GM19463 (cell line): Measurements from ENCODE around the gene DOCK4.
"Not testable (repeated sequence)": the region's sequence is repeated elsewhere in the genome, so short reads cannot be mapped to it uniquely, and the experiment has no call there.

Source experiments
- ATAC-seq: cut with Tn5 transposase; IDR thresholded peaks from one replicate; pipeline ENCODE4 v1.9.1; 2021; ENCODE audit warnings: mild to moderate bottlenecking, moderate library complexity; ENCODE audit not compliant: unreplicated experiment

The DOCK4 gene

DNA sequence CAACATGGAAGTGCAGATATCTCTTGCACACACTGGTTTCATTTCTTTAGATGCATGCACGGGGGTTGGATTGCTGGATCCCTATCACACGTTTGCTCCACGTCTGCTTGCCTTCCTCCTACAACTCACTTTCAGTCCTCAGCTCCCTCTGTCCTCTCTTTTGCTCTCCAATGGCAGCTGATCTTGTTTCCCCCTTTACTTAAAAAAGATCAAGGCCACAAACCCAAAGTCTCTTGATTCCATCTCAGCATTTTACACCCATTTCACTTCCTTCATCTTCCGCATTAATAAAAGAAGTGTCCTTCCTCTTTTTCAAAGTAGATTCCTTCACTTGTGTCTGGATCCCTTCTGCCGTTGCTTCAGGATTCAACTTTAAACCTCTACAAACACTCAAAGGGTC is 245.2 kb downstream of the DOCK4 start:
- no peak for ATAC-seq

DNA sequence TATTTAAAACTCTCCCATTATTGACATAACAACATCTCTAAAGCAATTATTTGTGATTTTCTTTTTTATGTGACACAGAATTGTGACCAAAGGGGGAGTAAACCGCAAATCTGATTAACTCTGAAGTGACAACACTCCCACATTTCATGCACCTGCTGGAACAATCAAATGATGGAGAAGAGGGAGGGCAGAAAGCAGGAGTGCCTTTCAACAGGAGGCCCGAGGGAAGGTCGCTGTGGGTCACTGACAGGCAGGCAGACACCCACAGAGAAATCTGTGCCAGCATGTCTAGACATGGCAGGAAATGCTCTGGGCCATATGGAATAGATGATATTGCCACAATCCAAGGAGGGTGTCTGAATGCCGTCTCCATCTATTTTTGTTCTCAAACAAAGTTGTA is 247.3 kb downstream of the DOCK4 start:
- ATAC-seq: no peak

DNA sequence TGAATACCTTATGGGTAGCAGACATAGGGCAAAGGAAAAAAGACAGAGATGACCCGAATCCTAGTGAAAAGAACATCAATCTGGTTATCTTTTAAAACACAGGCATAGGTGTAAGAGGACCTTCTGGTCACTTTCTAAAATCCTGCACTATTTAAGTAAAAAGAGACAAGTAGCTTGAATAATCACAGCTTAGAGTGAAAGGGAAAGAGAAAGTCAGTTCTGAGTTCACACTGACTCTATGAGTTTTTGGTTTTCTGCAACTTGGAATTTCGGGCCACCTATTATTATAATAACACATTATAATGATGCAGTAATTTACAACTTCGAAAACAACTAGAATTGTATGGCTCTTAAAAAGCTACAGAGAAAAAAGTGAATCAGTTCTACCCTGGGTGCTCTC is 247.8 kb downstream of the DOCK4 start:
- ATAC-seq: no peak

DNA sequence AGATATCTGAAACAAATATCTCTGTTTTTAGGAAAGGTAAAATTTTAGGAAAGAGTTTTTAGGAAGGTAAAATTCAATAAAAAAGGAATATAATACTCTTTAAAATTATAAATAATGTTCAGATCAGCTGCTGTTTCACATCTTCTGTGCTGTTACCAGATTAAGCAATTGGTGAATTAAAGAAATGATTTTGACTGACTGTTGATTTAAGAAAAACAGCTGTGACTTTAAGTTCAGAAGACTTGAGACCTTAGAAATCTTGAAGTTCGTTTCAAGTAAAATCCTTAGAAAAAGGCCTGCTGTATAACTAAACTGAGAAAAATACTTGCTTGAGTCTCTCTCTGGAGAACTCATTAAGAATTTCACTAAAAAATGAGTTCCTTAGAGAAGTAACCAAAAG is 250.6 kb downstream of the DOCK4 start:
- no peak for ATAC-seq

DNA sequence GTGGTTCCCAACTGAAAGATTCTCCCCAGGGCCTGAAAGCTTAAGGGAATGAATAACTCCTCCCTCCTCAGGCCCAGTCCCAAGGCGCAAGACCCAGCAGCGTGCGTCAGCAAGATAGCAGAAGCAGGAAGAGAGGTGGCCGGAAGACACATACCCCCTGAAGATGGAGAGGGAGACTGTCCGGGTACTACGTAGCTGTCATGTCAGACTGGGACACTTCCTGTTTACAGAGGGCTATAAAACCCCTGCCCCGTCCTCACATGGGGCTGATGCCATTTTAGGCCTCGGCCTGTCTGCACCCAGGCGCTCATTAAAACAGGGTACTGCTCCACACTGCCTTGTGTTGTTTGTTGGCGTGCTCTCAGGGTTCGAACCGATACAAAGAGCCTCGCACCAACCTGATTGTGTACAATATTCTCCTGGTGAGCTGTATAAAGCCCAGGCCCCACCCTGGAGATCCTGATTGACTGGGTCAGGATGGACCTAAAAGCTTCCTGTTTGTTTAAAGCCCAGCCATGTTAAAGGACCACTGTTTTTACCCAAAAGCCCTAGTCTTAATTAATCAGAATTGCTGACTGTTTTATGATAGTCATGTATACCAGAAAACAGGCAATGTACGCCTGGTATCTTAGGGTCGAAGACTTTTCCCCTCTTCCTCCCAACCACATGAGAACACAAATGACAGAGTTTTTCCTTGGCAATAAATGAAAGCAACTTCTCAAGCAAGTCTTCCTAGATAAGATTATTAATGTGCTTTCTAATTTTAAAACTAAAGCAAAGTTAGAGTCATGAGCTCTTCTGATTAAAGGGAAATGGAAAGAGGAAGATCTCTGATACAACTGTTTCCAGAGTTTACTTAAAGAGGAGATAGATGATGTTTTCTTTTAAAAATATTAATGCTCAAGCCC is 251.5 kb downstream of the DOCK4 start:
- ATAC-seq: no peak

DNA sequence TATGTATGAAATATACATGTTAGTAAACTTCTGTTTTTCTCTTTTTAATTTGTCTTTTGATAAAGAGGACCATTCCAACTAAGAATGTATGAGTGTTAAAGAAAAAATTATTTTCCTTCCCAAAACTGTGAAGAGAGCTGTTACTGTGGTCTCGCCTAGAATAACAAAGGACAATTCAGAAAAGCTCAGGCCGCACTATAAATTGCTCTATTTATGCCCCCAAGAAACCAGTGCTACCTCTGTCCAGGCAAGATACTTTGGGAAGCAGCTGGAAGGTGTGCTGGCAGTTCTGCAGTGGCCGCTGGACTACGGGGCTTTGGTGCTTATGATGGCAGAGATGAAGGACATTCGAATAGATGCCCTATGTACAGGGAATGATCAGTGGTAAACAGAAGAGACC is 252.1 kb downstream of the DOCK4 start:
- ATAC-seq: no peak

DNA sequence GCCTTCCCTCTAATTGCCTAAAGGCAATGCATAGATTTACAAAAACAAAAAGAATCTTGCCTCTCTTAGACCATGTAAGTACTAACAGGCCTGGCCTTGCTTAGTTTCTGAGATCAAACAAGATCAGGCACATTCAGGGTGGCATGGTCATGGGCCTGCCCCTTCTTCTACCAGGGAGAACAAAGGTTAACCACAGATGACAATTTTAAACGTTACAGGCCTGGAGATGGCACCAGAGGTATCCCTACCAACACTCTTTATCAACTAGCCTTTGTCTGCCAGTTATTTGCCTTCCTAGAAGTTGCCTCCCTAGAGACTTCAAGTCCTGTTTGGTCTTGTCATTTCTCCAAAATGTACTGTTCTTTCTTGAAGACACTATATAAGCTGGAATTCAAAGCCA is 252.6 kb downstream of the DOCK4 start:
- ATAC-seq: peak; percentile 86

DNA sequence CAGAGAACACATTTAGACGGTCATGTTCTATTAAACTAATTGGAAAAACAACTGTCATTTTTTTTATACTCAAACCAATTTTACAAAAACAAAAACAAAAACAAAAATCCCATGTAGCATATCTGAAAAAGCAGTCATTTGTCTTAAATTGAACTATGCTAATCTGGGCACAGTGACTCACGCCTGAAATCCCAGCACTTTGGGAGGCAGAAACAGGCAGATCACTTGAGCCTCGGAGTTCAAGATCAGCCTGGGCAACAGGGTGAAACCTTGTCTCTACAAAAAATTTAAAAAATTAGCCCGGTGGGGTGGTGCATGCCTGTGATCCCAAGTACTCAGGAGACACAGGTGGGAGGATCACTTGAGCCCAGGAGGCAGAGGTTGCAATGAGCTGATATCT is 253.4 kb downstream of the DOCK4 start:
- ATAC-seq: no peak

DNA sequence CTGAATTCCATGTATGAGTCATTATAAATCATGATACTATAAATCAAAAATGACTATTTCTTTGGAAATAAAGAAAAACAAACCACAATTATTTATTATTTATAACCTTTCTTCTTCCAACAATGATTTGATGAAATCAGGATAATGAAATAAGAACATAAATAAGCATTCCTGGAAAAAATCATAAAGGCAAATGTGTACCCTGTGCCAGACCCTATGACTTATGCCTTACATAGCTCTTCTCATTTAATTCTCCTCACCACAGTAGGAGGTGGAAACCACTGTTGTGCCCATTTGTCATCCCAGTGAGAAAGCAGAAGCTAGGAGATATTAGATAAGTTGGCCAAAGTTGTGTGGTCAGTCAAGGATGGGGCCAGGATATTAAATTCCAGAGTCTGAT is 255.1 kb downstream of the DOCK4 start:
- ATAC-seq: no peak

DNA sequence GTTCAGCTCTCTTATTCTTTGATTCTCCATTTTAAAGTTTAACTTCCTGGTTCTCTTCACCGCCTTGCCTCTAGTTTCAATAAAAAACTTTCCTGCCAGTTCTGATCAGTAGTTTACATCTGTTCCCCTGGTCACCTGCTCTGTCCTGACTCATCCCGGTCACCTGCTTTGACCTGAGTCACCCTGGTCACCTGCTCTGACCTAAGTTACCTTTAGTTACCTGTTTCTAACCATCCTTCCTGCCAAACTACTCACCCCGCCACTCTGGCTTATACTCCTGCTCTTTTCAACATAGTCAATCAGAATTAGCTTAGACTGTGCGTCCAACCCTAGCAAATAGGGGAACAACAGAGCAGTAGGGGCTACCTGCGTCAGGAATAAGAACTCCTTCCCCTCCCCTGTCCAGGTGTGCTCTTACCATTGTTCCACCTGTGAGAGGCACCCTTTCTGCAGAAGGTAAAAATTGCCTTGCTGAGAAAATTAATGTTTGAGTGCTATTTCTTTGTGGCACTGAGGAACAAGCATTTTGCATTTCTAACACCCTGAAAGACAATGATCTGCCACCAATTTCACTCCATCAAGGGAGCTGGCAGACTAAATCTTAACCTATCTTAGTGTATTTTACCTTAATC is 263.6 kb downstream of the DOCK4 start:
- no peak for ATAC-seq

DNA sequence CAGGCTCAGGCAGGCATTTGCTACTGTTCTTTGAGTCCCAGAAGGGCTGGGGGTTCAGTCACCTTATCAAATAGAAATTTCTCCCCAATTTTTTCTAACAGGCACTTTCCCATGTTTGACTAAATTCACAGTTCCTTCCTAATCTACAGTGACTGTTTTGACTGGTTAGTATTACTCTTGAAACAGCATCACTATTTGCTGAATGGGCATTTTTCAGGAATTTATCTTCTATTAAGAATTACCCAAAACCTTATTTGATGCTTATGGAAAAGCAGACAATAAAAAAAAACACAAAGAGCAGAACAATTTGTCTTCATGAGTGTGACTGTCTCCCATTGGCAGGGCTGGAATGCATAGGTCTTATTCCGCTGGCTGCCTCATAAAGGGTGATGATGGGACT is 269.0 kb downstream of the DOCK4 start:
- ATAC-seq: no peak

DNA sequence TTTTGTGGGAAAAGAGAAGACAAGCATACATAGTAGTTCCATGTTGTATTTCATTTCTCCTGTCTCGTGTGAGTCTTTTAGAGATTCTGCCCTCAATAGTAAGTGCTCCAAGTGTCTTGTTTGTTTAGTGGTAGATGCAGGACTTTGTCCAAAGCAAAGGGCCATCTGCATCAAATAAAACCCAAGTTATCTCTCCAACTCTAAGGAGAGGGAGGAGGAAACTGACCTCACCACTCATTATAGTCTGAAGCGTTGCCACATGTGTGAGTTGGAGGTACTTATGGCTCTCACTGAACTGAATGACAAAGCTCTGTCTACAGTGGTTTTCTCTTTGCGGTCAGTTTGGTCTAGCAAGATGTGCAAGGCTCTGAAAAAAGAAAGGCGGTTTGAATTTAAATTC is 272.6 kb downstream of the DOCK4 start:
- no peak for ATAC-seq

DNA sequence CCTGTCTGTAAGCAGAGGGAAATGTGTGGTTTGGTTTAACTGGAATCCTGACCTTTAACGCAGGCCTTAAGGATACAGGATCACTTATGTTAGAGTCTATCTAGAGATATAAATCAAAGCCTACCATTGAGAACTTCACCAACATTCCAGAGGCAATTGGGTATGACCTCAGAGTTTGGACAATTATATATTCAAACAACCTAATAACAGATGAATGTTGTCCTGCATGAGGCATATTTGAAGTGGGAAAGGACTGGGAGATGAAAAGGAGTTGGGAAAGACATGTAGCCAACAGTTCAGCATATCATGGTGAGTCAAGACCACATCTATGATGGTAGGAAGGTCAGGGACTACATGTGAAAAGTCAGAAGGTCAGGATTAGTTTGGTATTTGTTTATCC is 274.2 kb downstream of the DOCK4 start:
- ATAC-seq: no peak

DNA sequence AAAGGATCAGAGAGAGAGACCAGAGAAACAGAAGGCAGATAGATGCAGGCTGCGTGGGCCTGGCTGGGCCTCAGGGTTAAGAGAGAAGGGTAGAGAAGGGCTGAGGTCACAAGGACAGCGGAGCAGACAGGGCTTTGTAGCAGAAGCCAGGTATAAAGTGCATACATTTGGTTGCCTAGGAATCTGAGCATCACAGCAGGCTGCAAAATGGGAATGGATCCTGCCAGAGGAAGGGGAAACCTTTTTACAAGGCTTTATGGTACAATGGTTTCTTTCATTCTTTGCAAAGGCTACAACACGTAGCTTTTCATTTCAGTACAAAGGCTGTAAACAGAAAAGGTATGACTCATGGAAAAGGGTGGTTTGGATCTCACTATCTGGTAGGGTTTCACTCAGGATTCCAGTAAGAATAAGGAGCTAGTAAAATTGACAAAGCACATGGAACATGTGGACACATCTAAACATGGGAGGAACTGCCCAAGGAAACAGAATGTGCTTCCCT is 275.1 kb downstream of the DOCK4 start:
- ATAC-seq: peak; percentile 39

DNA sequence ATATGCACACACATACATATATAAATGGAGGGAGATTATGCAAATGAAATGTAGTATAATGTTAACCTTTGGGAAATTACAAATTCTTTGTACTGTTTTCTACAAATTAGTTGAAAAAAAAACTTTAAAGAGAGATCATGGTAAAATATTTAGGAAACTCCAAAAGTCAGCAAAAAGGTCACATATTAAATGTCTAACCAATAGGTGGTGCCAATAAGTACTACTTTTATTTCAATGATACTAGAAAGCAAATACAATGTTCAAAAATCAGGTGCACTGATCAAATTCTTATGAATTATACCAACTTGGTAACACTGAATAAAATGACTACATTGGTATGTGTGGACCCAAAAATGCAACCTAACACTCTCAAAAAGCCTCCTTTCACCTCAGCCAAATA is 276.9 kb downstream of the DOCK4 start:
- no peak for ATAC-seq

DNA sequence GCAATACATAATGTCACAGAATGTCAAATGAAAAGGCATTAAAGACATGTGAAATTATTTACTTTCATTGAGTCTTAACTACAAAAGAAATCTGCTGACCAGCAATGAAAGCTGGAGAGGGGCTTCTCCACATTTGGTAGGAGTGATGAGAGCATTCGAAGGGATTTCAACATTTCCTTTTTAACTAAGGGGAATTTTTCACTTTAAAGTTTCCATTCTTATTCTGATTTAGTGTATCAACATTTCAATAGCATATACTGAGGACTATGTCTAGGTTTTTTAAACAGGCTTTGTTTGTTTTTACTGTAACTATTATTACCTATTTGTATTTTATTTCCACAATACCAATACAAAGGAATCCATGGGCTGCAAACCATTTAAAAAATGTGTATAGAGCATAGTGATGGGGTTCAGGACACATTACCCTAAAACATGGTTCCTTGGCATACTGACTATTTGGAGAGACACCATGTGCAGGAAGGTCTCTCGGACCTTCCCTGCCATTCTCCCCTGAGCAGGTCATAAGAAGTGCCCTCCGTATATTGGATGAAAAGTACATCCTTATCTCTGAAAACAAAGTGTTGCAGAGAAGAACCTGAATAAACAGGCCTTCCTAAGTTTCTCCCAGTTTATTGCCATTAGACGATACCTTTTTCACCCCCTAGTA is 278.7 kb downstream of the DOCK4 start:
- no peak for ATAC-seq

DNA sequence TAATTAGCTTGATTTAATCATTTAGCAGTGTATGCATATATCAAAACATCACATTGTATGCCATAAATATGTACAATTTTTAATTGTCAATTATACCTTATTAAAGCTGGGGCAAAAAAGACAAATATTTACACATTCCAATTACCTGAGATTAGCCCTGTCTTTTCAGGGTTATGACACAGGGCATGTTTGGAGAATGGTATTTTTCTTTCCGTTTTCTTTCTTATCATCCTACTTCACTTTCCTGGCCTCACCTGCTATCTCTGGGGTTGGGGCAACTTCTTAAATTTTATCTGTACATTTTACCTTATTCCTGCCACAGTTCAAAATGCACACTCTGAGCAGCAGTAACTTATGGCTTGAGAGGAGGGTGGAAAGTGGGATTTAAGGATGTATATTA is 285.9 kb downstream of the DOCK4 start:
- ATAC-seq: no peak

DNA sequence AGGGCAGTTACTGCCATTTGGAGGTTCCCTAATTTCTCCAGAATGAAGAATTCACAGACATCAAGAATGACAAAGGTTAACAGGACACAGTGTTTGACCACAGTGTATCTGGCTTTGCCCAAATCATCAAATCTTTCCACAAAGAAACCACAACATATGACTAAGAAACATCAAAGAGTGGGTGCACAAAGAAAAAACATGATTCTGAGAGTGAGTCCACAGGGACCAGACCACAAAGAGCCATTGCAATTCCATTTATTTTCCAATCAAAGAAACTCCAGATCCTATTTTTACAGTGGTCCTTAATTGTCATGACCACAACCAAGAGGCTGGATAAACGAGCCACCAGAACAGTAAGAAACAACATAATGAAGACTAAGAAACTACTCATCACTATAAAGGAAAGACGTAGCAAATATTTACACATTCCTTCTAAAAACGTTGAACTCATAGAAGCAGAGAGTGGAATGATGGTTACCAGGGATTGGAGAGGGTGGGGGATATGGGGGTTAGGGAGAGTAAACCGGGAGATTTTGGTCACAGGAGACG is 286.5 kb downstream of the DOCK4 start:
- no peak for ATAC-seq

DNA sequence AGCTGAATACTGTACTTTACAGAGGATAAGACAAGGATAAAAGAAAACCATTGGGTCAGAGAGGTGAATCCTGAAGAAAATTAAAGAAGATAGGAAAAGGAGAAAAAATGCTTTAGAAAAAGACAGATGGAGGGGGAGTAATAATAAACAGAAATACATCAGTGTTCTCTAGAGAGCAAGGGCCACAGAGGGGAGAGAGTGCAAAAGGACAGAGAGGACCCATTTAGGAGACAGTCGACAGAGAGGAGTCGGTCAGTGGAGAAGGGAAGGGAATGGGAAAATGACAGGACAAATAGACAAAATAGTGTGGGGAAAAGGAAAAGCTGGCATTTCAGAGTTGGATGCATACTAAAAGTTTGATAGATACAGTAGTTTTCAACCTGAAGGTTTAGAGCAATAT is 287.0 kb downstream of the DOCK4 start:
- ATAC-seq: no peak

DNA sequence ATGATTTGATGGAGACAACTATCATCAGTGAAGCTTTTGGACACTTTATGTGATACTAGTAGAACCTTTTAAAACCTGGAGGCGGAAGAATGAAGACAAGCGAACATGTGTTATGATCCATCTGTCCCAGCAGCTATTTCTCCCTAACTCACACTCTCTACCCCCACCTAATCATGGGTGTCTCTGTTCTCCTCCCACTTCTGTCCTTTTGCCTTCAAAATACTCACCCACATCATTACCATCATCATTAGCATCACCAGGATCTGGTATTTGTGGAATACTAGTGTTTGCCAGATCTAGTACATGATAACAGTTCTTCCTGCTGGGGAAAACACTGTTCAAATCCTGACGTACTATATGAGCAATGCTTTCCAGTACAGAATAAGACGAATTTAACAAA is 287.7 kb downstream of the DOCK4 start:
- no peak for ATAC-seq

DNA sequence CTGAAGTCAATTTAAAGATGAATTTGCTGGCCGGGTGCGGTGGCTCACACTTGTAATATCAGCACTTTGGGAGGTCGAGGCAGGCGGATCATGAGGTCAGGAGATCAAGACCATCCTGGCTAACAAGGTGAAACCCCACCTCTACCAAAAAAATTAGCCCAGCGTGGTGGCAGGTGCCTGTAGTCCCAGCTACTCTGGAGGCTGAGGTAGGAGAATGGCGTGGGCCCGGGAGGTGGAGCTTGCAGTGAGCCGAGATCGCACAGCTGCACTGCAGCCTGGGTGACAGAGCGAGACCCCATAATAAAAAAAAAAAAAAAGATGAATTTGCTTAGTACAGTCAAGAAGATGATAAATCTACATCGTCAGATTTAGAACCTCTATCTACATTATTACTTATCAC is 288.8 kb downstream of the DOCK4 start:
- ATAC-seq: not testable (repeated sequence)

DNA sequence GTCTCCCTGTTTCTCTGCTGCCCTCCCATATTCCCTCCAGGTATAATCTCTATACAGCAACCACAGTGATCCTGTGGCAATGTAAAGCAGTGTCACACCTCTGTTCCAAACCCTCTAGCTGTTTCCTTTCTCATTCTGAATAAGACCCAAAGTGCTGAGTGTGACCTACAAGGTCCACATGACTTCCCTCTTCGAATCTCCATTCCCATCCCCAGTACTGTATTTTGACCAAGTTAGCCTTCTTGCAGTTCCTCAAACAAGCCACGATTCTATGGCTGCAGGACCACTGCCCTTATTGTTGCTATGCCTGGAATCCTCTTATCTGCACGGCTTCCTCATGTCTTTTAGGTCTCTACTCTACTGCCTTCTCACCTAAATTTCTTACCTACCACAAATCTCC is 291.9 kb downstream of the DOCK4 start:
- no peak for ATAC-seq
